ENCODE data around the gene HS3ST5. TPM values are rescaled to one million over a fixed set of nuclear protein-coding genes. Genes with fewer than 3 reads are reported as not detected.

HS3ST5 gene
- total RNA-seq, 1 donor from 2014 or later: 1.5 TPM

DNA sequence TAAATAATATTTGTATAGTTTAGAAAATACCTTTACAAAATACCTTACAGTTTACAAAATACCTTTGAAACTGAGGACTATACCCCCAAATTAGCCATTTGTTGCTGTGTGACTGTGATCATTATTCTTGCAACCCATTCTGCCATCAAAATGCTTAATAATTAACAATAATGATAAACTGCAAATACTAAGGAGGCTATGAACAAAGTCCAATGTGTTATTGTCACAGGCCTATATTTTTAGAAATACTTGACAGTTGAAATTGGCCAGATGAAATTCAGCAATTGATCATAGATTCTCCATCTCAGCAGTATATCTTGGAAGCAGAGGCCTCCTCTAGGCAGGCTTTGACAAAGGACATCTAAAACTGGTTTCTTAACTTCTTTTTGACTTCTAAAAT is 178.6 kb downstream of the HS3ST5 start:
- H4K20me1 ChIP-seq (ENCODE audit: insufficient read depth, low read length): no peaks in the 10 kb centered on the region
- no peaks in the 10 kb centered on the region for H3K9me3 ChIP-seq (ENCODE audit: insufficient read depth, low read depth, low read length)
- DNase-seq (ENCODE audit: low read depth): no peak
- no peaks in the 10 kb centered on the region for H3K4me1 ChIP-seq (ENCODE audit: insufficient read depth, low read length)
- H3K27me3 ChIP-seq (ENCODE audit: insufficient read depth, low read length): no peaks in the 10 kb centered on the region
- H3K36me3 ChIP-seq (ENCODE audit: insufficient read depth, low read length): no peaks in the 10 kb centered on the region
- Mint-ChIP-seq H3K36me3 (ENCODE audit: low read depth, unreplicated experiment) (no peaks in the 10 kb centered on the region), H3K4me3 (ENCODE audit: unreplicated experiment) (no peak overlapping the region), H3K9me3 (ENCODE audit: unreplicated experiment) (no peaks in the 10 kb centered on the region), H3K27me3 (ENCODE audit: low read depth, unreplicated experiment) (no peaks in the 10 kb centered on the region), H3K4me1 (ENCODE audit: low read depth, unreplicated experiment) (no peaks in the 10 kb centered on the region), H3K27ac (ENCODE audit: unreplicated experiment) (no peak overlapping the region)
- no peak overlapping the region for H3K27ac ChIP-seq (ENCODE audit: low read depth, low read length)
- no peak overlapping the region for H3K4me2 ChIP-seq (ENCODE audit: low read length)
- no peak overlapping the region for H3K4me3 ChIP-seq (ENCODE audit: insufficient read depth, low read depth, low read length)
- no peak overlapping the region for H2AFZ ChIP-seq (ENCODE audit: low read depth, low read length)
- no peak for FAIRE-seq
- H3K9ac ChIP-seq (ENCODE audit: low read length): no peak overlapping the region
- TF ChIP-seq EZH2 (IDR thresholded peaks at IDR 0.05; ENCODE audit: insufficient read depth, low read length): no peak
- TF ChIP-seq, protein P1, sequence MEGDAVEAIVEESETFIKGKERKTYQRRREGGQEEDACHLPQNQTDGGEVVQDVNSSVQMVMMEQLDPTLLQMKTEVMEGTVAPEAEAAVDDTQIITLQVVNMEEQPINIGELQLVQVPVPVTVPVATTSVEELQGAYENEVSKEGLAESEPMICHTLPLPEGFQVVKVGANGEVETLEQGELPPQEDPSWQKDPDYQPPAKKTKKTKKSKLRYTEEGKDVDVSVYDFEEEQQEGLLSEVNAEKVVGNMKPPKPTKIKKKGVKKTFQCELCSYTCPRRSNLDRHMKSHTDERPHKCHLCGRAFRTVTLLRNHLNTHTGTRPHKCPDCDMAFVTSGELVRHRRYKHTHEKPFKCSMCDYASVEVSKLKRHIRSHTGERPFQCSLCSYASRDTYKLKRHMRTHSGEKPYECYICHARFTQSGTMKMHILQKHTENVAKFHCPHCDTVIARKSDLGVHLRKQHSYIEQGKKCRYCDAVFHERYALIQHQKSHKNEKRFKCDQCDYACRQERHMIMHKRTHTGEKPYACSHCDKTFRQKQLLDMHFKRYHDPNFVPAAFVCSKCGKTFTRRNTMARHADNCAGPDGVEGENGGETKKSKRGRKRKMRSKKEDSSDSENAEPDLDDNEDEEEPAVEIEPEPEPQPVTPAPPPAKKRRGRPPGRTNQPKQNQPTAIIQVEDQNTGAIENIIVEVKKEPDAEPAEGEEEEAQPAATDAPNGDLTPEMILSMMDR (IDR thresholded peaks at IDR 0.05; ENCODE audit: insufficient read depth, low read depth, low read length): no peak
- H3K79me2 ChIP-seq (ENCODE audit: insufficient read depth, low read length): no peaks in the 10 kb centered on the region

DNA sequence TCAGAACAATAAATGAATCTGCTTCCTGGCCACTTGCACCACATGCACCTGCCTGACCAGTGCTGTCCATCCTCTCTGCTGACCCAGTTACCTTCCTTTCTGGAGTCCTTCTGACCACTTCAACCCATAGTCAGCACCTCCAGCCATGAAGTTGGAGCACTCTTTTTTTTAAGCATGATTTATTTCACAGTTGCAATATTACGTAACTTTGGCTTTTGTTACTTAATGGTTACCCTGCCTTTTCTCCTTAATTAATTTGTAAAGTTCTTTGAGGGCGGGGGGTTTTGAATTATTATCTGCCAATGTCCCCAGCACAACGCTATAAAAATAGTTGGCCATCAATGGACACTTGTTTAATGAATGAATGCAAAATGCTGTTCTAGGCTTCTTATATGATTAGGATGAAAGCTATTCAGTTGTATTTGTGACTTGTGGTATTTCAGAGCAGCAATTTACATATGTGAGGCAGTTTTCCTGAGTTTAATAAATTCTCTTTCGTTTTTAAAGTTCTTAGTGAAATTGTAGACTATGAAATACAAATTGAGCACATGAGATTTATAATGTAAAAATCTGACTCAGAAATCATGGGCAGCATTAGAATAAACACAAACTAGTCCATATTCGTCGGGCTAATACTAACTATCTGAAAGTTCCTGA is 180.0 kb downstream of the HS3ST5 start:
- Histone ChIP-seq H3K9me3 (ENCODE audit: insufficient read depth, low read depth, low read length) (no peaks in the 10 kb centered on the region), H3K4me3 (ENCODE audit: insufficient read depth, low read depth, low read length) (no peak overlapping the region), H3K4me2 (ENCODE audit: low read length) (no peak overlapping the region), H3K27ac (ENCODE audit: low read depth, low read length) (no peak overlapping the region), H3K4me1 (ENCODE audit: insufficient read depth, low read length) (no peaks in the 10 kb centered on the region), H3K9ac (ENCODE audit: low read length) (no peak overlapping the region), H4K20me1 (ENCODE audit: insufficient read depth, low read length) (no peaks in the 10 kb centered on the region), H3K36me3 (ENCODE audit: insufficient read depth, low read length) (no peaks in the 10 kb centered on the region), H2AFZ (ENCODE audit: low read depth, low read length) (no peak overlapping the region), H3K79me2 (ENCODE audit: insufficient read depth, low read length) (no peaks in the 10 kb centered on the region), H3K27me3 (ENCODE audit: insufficient read depth, low read length) (no peaks in the 10 kb centered on the region)
- no peak for FAIRE-seq
- Mint-ChIP-seq H3K9me3 (ENCODE audit: unreplicated experiment) (no peaks in the 10 kb centered on the region), H3K27ac (ENCODE audit: unreplicated experiment) (no peak overlapping the region), H3K4me3 (ENCODE audit: unreplicated experiment) (no peak overlapping the region), H3K4me1 (ENCODE audit: low read depth, unreplicated experiment) (no peaks in the 10 kb centered on the region), H3K36me3 (ENCODE audit: low read depth, unreplicated experiment) (no peaks in the 10 kb centered on the region), H3K27me3 (ENCODE audit: low read depth, unreplicated experiment) (no peaks in the 10 kb centered on the region)
- DNase-seq (ENCODE audit: low read depth): no peak
- no peak for TF ChIP-seq EZH2 (IDR thresholded peaks at IDR 0.05; ENCODE audit: insufficient read depth, low read length)
- TF ChIP-seq, protein P1 (IDR thresholded peaks at IDR 0.05; ENCODE audit: insufficient read depth, low read depth, low read length): no peak

- Mint-ChIP-seq H3K9me3 (ENCODE audit: unreplicated experiment) (no peaks in the 10 kb centered on the region), H3K4me3 (ENCODE audit: unreplicated experiment) (no peak overlapping the region), H3K36me3 (ENCODE audit: low read depth, unreplicated experiment) (no peaks in the 10 kb centered on the region), H3K27me3 (ENCODE audit: low read depth, unreplicated experiment) (no peaks in the 10 kb centered on the region), H3K27ac (ENCODE audit: unreplicated experiment) (no peak overlapping the region), H3K4me1 (ENCODE audit: low read depth, unreplicated experiment) (no peaks in the 10 kb centered on the region)
- Histone ChIP-seq H4K20me1 (ENCODE audit: insufficient read depth, low read length) (no peaks in the 10 kb centered on the region), H3K9me3 (ENCODE audit: insufficient read depth, low read depth, low read length) (no peaks in the 10 kb centered on the region), H3K4me3 (ENCODE audit: insufficient read depth, low read depth, low read length) (no peak overlapping the region), H3K9ac (ENCODE audit: low read length) (no peak overlapping the region), H2AFZ (ENCODE audit: low read depth, low read length) (no peak overlapping the region), H3K27ac (ENCODE audit: low read depth, low read length) (no peak overlapping the region), H3K4me1 (ENCODE audit: insufficient read depth, low read length) (no peaks in the 10 kb centered on the region), H3K4me2 (ENCODE audit: low read length) (no peak overlapping the region), H3K79me2 (ENCODE audit: insufficient read depth, low read length) (no peaks in the 10 kb centered on the region), H3K27me3 (ENCODE audit: insufficient read depth, low read length) (no peaks in the 10 kb centered on the region), H3K36me3 (ENCODE audit: insufficient read depth, low read length) (no peaks in the 10 kb centered on the region)
- FAIRE-seq: no peak
- no peak for TF ChIP-seq EZH2 (IDR thresholded peaks at IDR 0.05; ENCODE audit: insufficient read depth, low read length)
- TF ChIP-seq, protein P1 (IDR thresholded peaks at IDR 0.05; ENCODE audit: insufficient read depth, low read depth, low read length): no peak
- no peak for DNase-seq (ENCODE audit: low read depth)
Measured at GRCh38 chr6:114160881-114161280, 181.9 kb downstream of the HS3ST5 start.

Data from astrocyte (in vitro differentiated cells and primary cell).